Measurements from ENCODE around the gene PROSER2.

PROSER2 gene

GRCh38 chr10:11901454-11901832 is 78.3 kb downstream of the PROSER2 start:
- Mint-ChIP-seq H3K36me3 (ENCODE audit: low read depth) (no peaks in the 10 kb centered on the region), H3K4me3 (no peak overlapping the region), H3K27ac (no peak overlapping the region)

DNA sequence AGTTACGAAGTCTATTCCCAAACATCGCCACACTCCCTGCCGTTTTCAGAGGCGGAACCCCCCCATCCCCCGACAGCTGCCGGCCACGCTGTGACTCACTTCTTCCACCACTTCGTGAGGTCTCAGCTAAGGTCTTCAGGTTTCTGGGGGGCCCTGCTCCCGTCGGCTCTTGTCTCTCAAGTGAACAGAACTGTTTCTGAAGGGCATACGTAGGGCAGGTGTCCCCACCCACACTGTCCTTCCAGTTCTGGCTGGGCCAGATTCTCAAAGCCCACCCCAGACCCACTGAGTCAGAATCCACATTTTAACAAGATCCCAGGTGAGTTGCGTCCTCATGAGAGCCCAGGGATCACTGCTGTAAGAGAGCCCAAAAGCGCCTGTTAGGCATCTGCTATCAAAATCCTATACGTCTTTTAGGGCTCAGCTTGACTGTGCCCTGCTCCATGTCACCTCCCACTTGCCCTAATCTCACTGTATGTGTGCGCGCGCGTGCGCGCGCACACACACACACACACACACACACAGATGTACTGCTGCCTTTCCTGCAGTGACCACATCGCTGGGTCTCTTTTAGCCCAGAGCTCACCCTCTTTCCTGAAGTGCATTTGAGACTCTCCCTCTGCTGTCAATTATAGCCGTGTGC is 78.8 kb downstream of the PROSER2 start:
- Mint-ChIP-seq H3K27me3 (ENCODE audit: low read depth) (no peaks in the 10 kb centered on the region), H3K36me3 (ENCODE audit: low read depth) (no peaks in the 10 kb centered on the region), H3K27ac (no peak overlapping the region), H3K4me3 (no peak overlapping the region), H3K9me3 (no peaks in the 10 kb centered on the region), H3K4me1 (ENCODE audit: low read depth) (no peaks in the 10 kb centered on the region)

More at GRCh38 chr10:11901454-11901832, 78.3 kb downstream of the PROSER2 start:
- Mint-ChIP-seq H3K27me3 (ENCODE audit: low read depth) (no peaks in the 10 kb centered on the region), H3K9me3 (no peaks in the 10 kb centered on the region), H3K4me1 (ENCODE audit: low read depth) (no peaks in the 10 kb centered on the region)

- Mint-ChIP-seq H3K27me3 (ENCODE audit: low read depth) (no peaks in the 10 kb centered on the region), H3K4me1 (ENCODE audit: low read depth) (no peaks in the 10 kb centered on the region), H3K27ac (no peak overlapping the region), H3K36me3 (ENCODE audit: low read depth) (no peaks in the 10 kb centered on the region), H3K9me3 (no peaks in the 10 kb centered on the region), H3K4me3 (no peak overlapping the region)
Observed at GRCh38 chr10:11902646-11903045, 79.5 kb downstream of the PROSER2 start.

DNA sequence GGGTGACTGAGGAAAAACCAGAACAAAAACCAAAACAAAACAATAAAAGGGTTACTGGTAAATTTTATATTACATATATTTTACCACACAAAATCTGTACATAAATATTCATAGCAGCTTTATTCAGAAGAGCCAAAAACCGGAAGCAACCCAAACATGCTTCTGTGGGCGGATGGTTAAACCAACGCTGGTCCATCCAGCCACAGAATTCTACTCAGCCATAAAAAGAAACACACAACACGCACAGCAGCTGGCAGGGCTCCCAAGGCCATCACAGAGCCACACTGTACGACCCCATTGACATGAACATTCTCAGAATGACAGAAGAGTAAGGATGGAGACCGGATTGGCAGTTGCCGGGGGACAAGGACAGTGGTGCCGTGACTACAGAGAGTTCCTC is 83.6 kb downstream of the PROSER2 start:
- no peaks in the 10 kb centered on the region for H3K4me1 Mint-ChIP-seq (ENCODE audit: low read depth)
- no peak overlapping the region for H3K27ac Mint-ChIP-seq
- no peaks in the 10 kb centered on the region for H3K9me3 Mint-ChIP-seq

DNA sequence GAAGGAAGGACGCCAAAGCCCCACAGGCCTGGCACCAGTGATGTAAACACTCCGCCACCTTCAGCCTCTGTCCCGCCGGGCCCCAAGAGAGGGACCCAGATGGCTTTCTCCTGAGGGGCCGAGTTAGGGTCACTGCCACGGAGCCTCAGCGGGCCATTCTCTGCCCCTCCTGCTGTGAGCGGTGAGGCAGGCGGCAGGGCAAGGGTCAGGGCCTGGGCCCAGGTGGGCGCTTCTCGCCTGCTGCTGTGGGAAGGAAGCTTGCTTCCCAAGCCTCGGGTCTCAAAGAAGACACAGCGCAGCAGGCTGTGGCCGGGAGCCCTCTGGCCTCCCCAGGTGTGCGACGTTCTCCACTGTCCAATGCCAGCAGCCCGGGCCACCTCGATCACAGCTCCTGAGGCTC is 84.8 kb downstream of the PROSER2 start:
- Mint-ChIP-seq H3K27ac (no peak overlapping the region), H3K36me3 (ENCODE audit: low read depth) (no peaks in the 10 kb centered on the region), H3K27me3 (ENCODE audit: low read depth) (no peaks in the 10 kb centered on the region), H3K4me1 (ENCODE audit: low read depth) (no peaks in the 10 kb centered on the region), H3K9me3 (no peaks in the 10 kb centered on the region), H3K4me3 (no peak overlapping the region)

More for the DNA sequence above, 83.6 kb downstream of the PROSER2 start:
- no peaks in the 10 kb centered on the region for H3K27me3 Mint-ChIP-seq (ENCODE audit: low read depth)
- H3K4me3 Mint-ChIP-seq = no peak overlapping the region
- no peaks in the 10 kb centered on the region for H3K36me3 Mint-ChIP-seq (ENCODE audit: low read depth)

DNA sequence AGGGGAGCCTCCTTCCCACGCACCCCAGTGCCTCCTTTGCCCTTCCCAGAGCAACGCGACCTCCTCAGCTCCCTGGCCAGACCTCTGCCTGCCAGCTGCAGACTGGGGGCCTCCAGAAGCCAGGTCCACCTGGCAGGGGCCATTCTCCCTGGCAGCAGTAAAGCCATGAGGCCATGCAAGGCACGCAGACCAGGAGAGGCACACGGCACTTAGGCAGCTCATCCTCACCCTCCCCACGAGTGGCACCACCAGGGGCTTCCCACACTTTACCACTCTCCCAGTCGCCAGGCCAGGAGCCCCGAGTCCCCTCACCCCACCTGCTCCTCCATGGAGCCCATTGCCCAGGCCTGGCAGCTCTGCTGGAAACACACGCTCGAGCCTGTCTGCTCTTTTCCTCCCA is 85.4 kb downstream of the PROSER2 start:
- no peaks in the 10 kb centered on the region for H3K9me3 Mint-ChIP-seq
- no peaks in the 10 kb centered on the region for H3K4me1 Mint-ChIP-seq (ENCODE audit: low read depth)
- no peaks in the 10 kb centered on the region for H3K36me3 Mint-ChIP-seq (ENCODE audit: low read depth)
- H3K4me3 Mint-ChIP-seq = no peak overlapping the region
- H3K27ac Mint-ChIP-seq = no peak overlapping the region
- no peaks in the 10 kb centered on the region for H3K27me3 Mint-ChIP-seq (ENCODE audit: low read depth)

GRCh38 chr10:11908991-11909390 is 85.8 kb downstream of the PROSER2 start:
- H3K36me3 Mint-ChIP-seq (ENCODE audit: low read depth) = no peaks in the 10 kb centered on the region
- H3K27me3 Mint-ChIP-seq (ENCODE audit: low read depth) = no peaks in the 10 kb centered on the region
- H3K4me3 Mint-ChIP-seq = no peak overlapping the region
- H3K4me1 Mint-ChIP-seq (ENCODE audit: low read depth) = no peaks in the 10 kb centered on the region
- H3K27ac Mint-ChIP-seq = no peak overlapping the region
- no peaks in the 10 kb centered on the region for H3K9me3 Mint-ChIP-seq

- no peak overlapping the region for H3K4me3 Mint-ChIP-seq
- H3K9me3 Mint-ChIP-seq = no peaks in the 10 kb centered on the region
- no peak overlapping the region for H3K27ac Mint-ChIP-seq
- no peaks in the 10 kb centered on the region for H3K27me3 Mint-ChIP-seq (ENCODE audit: low read depth)
- no peaks in the 10 kb centered on the region for H3K4me1 Mint-ChIP-seq (ENCODE audit: low read depth)
- no peaks in the 10 kb centered on the region for H3K36me3 Mint-ChIP-seq (ENCODE audit: low read depth)
Observed at GRCh38 chr10:11909618-11910017, 86.5 kb downstream of the PROSER2 start.

DNA sequence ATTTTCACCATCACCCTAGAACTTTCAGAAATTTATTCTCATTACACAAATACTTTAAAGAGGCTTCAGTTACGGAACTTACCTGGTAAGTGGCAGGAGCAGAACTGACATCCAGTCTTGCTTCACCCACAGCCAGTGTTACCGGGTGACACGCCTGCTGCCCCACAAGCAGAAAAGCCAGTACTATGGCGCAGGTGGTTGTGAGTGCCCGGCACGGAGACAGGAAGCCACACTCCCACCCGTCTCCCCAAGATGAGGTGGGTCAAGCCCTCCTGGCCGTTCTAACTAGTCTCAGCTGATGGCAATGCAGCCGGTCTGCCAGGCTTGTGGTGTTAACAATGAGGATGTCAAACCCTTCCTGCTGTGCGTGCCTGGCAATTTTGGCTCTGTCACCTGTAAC is 86.9 kb downstream of the PROSER2 start:
- no peaks in the 10 kb centered on the region for H3K4me1 Mint-ChIP-seq (ENCODE audit: low read depth)
- no peak overlapping the region for H3K4me3 Mint-ChIP-seq
- no peaks in the 10 kb centered on the region for H3K27me3 Mint-ChIP-seq (ENCODE audit: low read depth)
- no peaks in the 10 kb centered on the region for H3K36me3 Mint-ChIP-seq (ENCODE audit: low read depth)
- no peaks in the 10 kb centered on the region for H3K9me3 Mint-ChIP-seq
- H3K27ac Mint-ChIP-seq = no peak overlapping the region

GRCh38 chr10:11913079-11913641 is 90.0 kb downstream of the PROSER2 start:
- Mint-ChIP-seq H3K9me3 (no peaks in the 10 kb centered on the region), H3K27ac (no peak overlapping the region), H3K36me3 (ENCODE audit: low read depth) (no peaks in the 10 kb centered on the region), H3K4me1 (ENCODE audit: low read depth) (no peaks in the 10 kb centered on the region), H3K4me3 (no peak overlapping the region), H3K27me3 (ENCODE audit: low read depth) (no peaks in the 10 kb centered on the region)

DNA sequence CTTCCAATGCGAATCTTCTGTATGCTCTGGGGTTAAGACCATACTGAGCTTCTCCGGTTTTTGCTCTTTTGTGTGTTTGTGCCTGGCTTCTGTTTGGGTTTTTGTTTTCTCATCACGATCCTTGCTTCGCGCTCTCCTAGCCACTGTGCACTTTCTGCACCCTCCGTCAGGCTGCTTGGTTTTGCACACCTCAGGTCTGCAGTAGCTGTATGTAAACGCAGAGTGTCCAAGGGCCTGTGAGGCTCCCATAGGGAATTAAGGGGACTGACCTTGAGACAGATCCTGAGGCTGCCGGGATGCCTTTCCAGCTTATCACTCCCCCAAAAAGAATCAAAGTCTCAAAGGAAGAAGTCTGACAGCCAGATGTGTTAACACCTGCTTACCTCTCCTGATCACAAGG is 95.2 kb downstream of the PROSER2 start:
- H3K27ac Mint-ChIP-seq = no peak overlapping the region
- no peaks in the 10 kb centered on the region for H3K9me3 Mint-ChIP-seq
- H3K27me3 Mint-ChIP-seq (ENCODE audit: low read depth) = no peaks in the 10 kb centered on the region
- peaks cover 18% of the 10 kb centered on the region for H3K36me3 Mint-ChIP-seq (ENCODE audit: low read depth)
- H3K4me3 Mint-ChIP-seq = no peak overlapping the region
- H3K4me1 Mint-ChIP-seq (ENCODE audit: low read depth) = peaks cover 4% of the 10 kb centered on the region

DNA sequence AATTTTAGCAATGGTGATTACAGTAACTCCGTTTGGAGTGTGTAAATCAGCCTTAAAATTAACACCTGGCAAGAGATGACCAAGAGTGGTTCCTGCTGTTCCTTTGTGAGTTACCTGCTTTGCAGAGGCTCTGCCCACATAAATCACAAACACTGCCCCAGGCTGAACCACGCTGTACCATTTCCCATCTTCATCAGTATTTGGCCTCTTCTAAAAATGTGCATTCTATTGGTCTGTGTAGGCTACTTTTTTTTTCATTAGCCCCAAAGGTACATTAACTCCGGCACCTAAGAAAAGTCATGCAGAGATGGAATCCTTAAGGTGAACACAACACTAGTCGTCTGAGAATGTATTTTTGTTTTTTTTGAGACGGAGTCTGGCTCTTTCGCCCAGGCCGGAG is 96.1 kb downstream of the PROSER2 start:
- Mint-ChIP-seq H3K4me1 (ENCODE audit: low read depth) (peaks cover 4% of the 10 kb centered on the region), H3K27ac (no peak overlapping the region), H3K27me3 (ENCODE audit: low read depth) (no peaks in the 10 kb centered on the region), H3K9me3 (no peaks in the 10 kb centered on the region), H3K36me3 (ENCODE audit: low read depth) (peaks cover 18% of the 10 kb centered on the region), H3K4me3 (no peak overlapping the region)

Data from T-helper 1 cell treated with Interleukin-12 subunit alpha and Interleukin-12 subunit beta and Interleukin-4 antibody, amounts not matched to agents 30 μg/mL and 1 μg/mL, for 36 hours (primary cell).